K562 (cell line): ENCODE results near the gene NMNAT2. TPM values are rescaled to one million over a fixed set of nuclear protein-coding genes. Genes with fewer than 3 reads are reported as not detected.

ENCODE experiments used
- ATAC-seq: fragments of 200-7000 bp; cut with Tn5 transposase; 3 replicates; pipeline ENCODE4 v1.9.1; 2020; ENCODE audit warnings: moderate library complexity
- BruUV-seq: library from RNA; stranded (reverse); fragments of 400-500 nt; replicated peaks from 2 replicates; lab custom pipeline; 2021; lab: Mats Ljungman, UMichigan
- CTCF ChIA-PET: fragments of 300-600 bp; formaldehyde crosslinking; extraction: SDS; loops from one replicate; lab custom pipeline; 2021; ENCODE audit warnings: low intra/inter-chr PET ratio; lab: Yijun Ruan, JAX
- POLR2A ChIA-PET: fragments of 300-600, 350-650 bp; sonication (Branson Sonifier 250); formaldehyde crosslinking; extraction: SDS; loops from one replicate; lab custom pipeline; 2021; ENCODE audit warnings: antibody characterized with exemption, inconsistent platforms; lab: Yijun Ruan, JAX
- DNase-seq, 4 experiments: peaks; one replicate each; pipeline versions ENCODE4 v3.0.0 to v3.0.0-alpha.2; 2011 to 2018; ENCODE audit warnings: low spot score in 3 of 4, mixed read lengths in 3 of 4; ENCODE audit errors: extremely low read depth in 1 of 4
- FAIRE-seq: peaks from 2 replicates; lab custom pipeline; 2011; peaks lifted over from hg19 to GRCh38; lab: Jason Lieb, UNC
- H2AFZ ChIP-seq: 2 replicates; pipeline ENCODE4 v1.6.0; 2011; ENCODE audit warnings: low read depth, low read length, control low read depth, inconsistent platforms
- H3K27ac ChIP-seq: fragments of 200-600 bp; 3 replicates; pipeline ENCODE4 v1.8.0; 2011; ENCODE audit warnings: low read depth, mild to moderate bottlenecking, control low read depth, inconsistent platforms, low read length, moderate library complexity, mixed read lengths; ENCODE audit errors: extremely low read depth
- H3K27me3 ChIP-seq, 2 experiments: fragments of 300-600 bp in 1 of 2; 2 replicates in 1 of 2; 3 replicates in 1 of 2; pipeline versions ENCODE4 v1.6.0 to v1.8.0; 2011; ENCODE audit warnings: inconsistent platforms in 2 of 2, low read length in 2 of 2, mild to moderate bottlenecking in 1 of 2, mixed read lengths in 1 of 2, moderate library complexity in 1 of 2; ENCODE audit not compliant: control insufficient read depth in 2 of 2, insufficient read depth in 2 of 2
- H3K36me3 ChIP-seq: fragments of 300-600 bp; 3 replicates; pipeline ENCODE4 v1.8.0; 2011; ENCODE audit warnings: mild to moderate bottlenecking, low read length, inconsistent platforms; ENCODE audit not compliant: control insufficient read depth, insufficient read depth
- H3K4me1 ChIP-seq, 2 experiments: fragments of 200-600 bp in 1 of 2; replicated peaks in 1 of 2; 2 replicates in 1 of 2; 3 replicates in 1 of 2; pipeline versions ENCODE4 v1.5.1 to v1.8.0; 2011; ENCODE audit warnings: inconsistent platforms in 2 of 2, low read length in 2 of 2, mild to moderate bottlenecking in 1 of 2, mixed read lengths in 1 of 2, moderate library complexity in 1 of 2; ENCODE audit not compliant: control insufficient read depth in 2 of 2, insufficient read depth in 2 of 2
- H3K4me2 ChIP-seq: 2 replicates; pipeline ENCODE4 v1.6.1; 2011; ENCODE audit warnings: low read length, control low read depth, inconsistent platforms, mixed read lengths; ENCODE audit not compliant: insufficient read depth
- H3K4me3 ChIP-seq: fragments of 200-600 bp; sonication (generic), shearing (Covaris generic); 2 replicates; pipeline ENCODE4 v1.5.1; 2016; ENCODE audit warnings: control low read depth, inconsistent platforms
- H3K79me2 ChIP-seq: fragments of 200-600 bp; 3 replicates; pipeline ENCODE4 v1.8.0; 2011; ENCODE audit warnings: low read length, inconsistent platforms; ENCODE audit not compliant: control insufficient read depth, insufficient read depth
- H3K9ac ChIP-seq, 2 experiments: 2 replicates each; pipeline versions ENCODE4 v1.6.0 to v1.6.1; 2011; ENCODE audit warnings: low read depth in 2 of 2, low read length in 2 of 2, control low read depth in 1 of 2, inconsistent platforms in 1 of 2, mild to moderate bottlenecking in 1 of 2, mixed read lengths in 1 of 2; ENCODE audit not compliant: insufficient read depth in 1 of 2
- H3K9me1 ChIP-seq: one replicate; pipeline ENCODE4 v1.6.0; 2011; ENCODE audit warnings: inconsistent platforms, mild to moderate bottlenecking, low read length, moderate library complexity; ENCODE audit not compliant: control insufficient read depth, insufficient read depth
- H3K9me3 ChIP-seq: replicated peaks from 2 replicates; pipeline ENCODE4 v1.5.1; 2011; ENCODE audit warnings: low read depth, low read length, inconsistent platforms; ENCODE audit not compliant: control insufficient read depth, insufficient read depth
- H4K20me1 ChIP-seq: replicated peaks from 2 replicates; pipeline ENCODE4 v1.6.1; 2011; ENCODE audit warnings: low read length, inconsistent platforms, mixed read lengths; ENCODE audit not compliant: control insufficient read depth, insufficient read depth
- CGGBP1 ChIP-seq: fragments of 250-450 bp; sonication (Bioruptor Pico); IDR thresholded peaks from 2 replicates; pipeline ENCODE4 v1.9.0; 2021; ENCODE audit warnings: mild to moderate bottlenecking
- HDGF ChIP-seq: fragments of 450-650 bp; IDR thresholded peaks from 2 replicates; pipeline ENCODE4 v1.6.1; 2016
- MBD2 ChIP-seq: sonication (generic); IDR thresholded peaks from 2 replicates; pipeline ENCODE4 v1.6.1; 2016; ENCODE audit warnings: low read depth, borderline replicate concordance
- POLR2H ChIP-seq: IDR thresholded peaks from 2 replicates; pipeline ENCODE4 v1.6.1; 2016; ENCODE audit warnings: missing genetic modification characterization, low read depth, mild to moderate bottlenecking, control low read depth, missing compliant biosample characterization, moderate library complexity
- RBM22 ChIP-seq: fragments of 200-400 bp; formaldehyde crosslinking; IDR thresholded peaks from 2 replicates; pipeline ENCODE4 v1.6.1; 2018; ENCODE audit warnings: low read length, low read depth; ENCODE audit not compliant: poor library complexity, severe bottlenecking
- RBM25 ChIP-seq: fragments of 200-400 bp; formaldehyde crosslinking; IDR thresholded peaks from 2 replicates; pipeline ENCODE4 v1.6.1; 2018; ENCODE audit warnings: low read length, low read depth, moderate library complexity; ENCODE audit not compliant: severe bottlenecking
- TEAD2 ChIP-seq: fragments of 450-650 bp; IDR thresholded peaks from 2 replicates; pipeline ENCODE4 v1.6.1; 2016; ENCODE audit warnings: missing genetic modification characterization, control low read depth, missing compliant biosample characterization
- ZBTB7A ChIP-seq: IDR thresholded peaks from 2 replicates; pipeline ENCODE4 v1.6.1; 2011; ENCODE audit warnings: low read depth, mild to moderate bottlenecking, low read length, moderate library complexity, borderline replicate concordance; ENCODE audit not compliant: control insufficient read depth
- ZNF133 ChIP-seq: fragments of 250-450 bp; sonication (Bioruptor Pico); IDR thresholded peaks from 2 replicates; pipeline ENCODE4 v1.4.0; 2020; ENCODE audit warnings: mild to moderate bottlenecking
- ZNF140 ChIP-seq: fragments of 250-450 bp; sonication (Bioruptor Pico); IDR thresholded peaks from 2 replicates; pipeline ENCODE4 v1.8.0; 2021; ENCODE audit warnings: moderate library complexity, mild to moderate bottlenecking, inconsistent platforms
- WGBS: fragments of 100-300 bp; shearing (Covaris generic); methylation state at CpG from one replicate; pipeline ENCODE4 v1.1.6; 2016; ENCODE audit warnings: low coverage, mixed read lengths; ENCODE audit not compliant: insufficient coverage; ENCODE audit errors: missing lambda C conversion rate; 5-methylcytosine and 5-hydroxymethylcytosine counted together
- in situ Hi-C: fragments of 300-500 bp; cut with MboI; formaldehyde crosslinking; loops from 4 replicates; pipeline ENCODE4 v1.15.0; 2018; ENCODE audit warnings: inconsistent platforms, mixed read lengths
- intact Hi-C: fragments of 100-400 bp; cut with micrococcal nuclease; formaldehyde crosslinking; loops from 2 replicates; pipeline ENCODE4 v1.14.2; 2022
- polyA plus RNA-seq, 8 experiments: library from polyadenylated mRNA; depleted of rRNA in 4 of 8; stranded (reverse) in 5 of 8; unstranded in 3 of 8; fragments of >200 nt; fragmentation: Nextera tagmentation in 2 of 8; fragmentation: Illumina TruSeq in 1 of 8; extraction: Ambion mirVana in 2 of 8; extraction: Trizol in 1 of 8; gene quantifications; 2 replicates each; pipeline versions ENCODE4 v1.2.1 to v1.2.3, GENCODE V29; 2011 to 2014; ENCODE audit warnings: inconsistent platforms in 1 of 8, missing spikeins in 1 of 8
- total RNA-seq, 7 experiments: library from RNA; depleted of rRNA in 6 of 7; stranded (reverse); fragments of >200 nt in 6 of 7; fragmentation: Illumina TruSeq in 2 of 7; extraction: Trizol in 2 of 7; gene quantifications; 2 replicates each; pipeline versions ENCODE4 v1.2.1 to v1.2.3, GENCODE V29; 2011 to 2021; ENCODE audit warnings: low replicate concordance in 1 of 7
- TF ChIP-seq, protein P1 (sequence below): sonication (generic); formaldehyde crosslinking; IDR thresholded peaks from 2 replicates; pipeline ENCODE4 v1.8.1; 2022; ENCODE audit warnings: missing genetic modification reagents
- TF ChIP-seq, protein P2 (sequence below), 3 experiments: fragments of 200-800 bp in 1 of 3; sonication (Bioruptor generic) in 1 of 3; sonication (generic) in 1 of 3; formaldehyde crosslinking in 1 of 3; IDR thresholded peaks; 2 replicates each; pipeline versions ENCODE4 v1.6.1 to v1.8.0; 2016 to 2022; ENCODE audit warnings: mild to moderate bottlenecking in 2 of 3, missing compliant biosample characterization in 2 of 3, missing genetic modification characterization in 2 of 3, missing genetic modification reagents in 1 of 3
- TF ChIP-seq, protein P3 (sequence below): sonication (generic); formaldehyde crosslinking; IDR thresholded peaks from 2 replicates; pipeline ENCODE4 v1.8.0; 2022; ENCODE audit warnings: mild to moderate bottlenecking, missing genetic modification reagents

NMNAT2 gene
- total and polyA plus RNA-seq, 9 of the 15 experiments (the other 6 are each of a cell fraction or from before 2014, with no cell fraction given) = not detected

DNA sequence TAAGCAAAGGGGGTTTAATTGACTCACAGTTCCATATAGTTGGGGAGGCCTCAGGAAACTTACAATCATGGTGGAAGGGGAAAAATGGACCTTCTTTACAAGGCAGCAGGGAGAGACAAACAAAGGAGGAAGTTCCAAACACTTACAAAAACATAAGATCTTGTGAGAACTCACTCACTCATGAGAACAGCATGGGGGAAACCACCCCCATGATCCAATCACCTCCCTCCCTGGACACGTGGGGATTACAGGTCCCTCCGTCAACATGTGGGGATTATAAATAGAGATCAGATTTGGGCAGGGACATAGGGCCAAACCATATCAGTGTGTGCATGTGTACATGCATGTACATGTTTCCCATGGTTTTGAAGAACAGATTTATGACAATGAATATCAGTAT lies 48.6 kb upstream of the NMNAT2 start:
- no peak for ATAC-seq
- intact Hi-C loops (no loop called here), in situ Hi-C loops (no loop called here)
- POLR2A ChIA-PET = no interaction called here
- no peak for FAIRE-seq
- H3K27me3 ChIP-seq = no peaks in the 10 kb centered on the region
- H3K4me2 ChIP-seq = no peak overlapping the region
- H3K36me3 ChIP-seq = no peaks in the 10 kb centered on the region
- WGBS = 6% methylated on average over 2 of the region's 2 CpGs
- CTCF ChIA-PET = no interaction called here
- no peak for DNase-seq
- H3K27ac ChIP-seq = no peak overlapping the region
- H3K9ac ChIP-seq = no peak overlapping the region
- no TSS peak for BruUV-seq
- H3K4me1 ChIP-seq = peaks cover 0 to 10% of the 10 kb centered on the region in 2 experiments; a peak in 4 of 5 replicates
- no peaks in the 10 kb centered on the region for H4K20me1 ChIP-seq
- no peaks in the 10 kb centered on the region for H3K9me1 ChIP-seq
- H3K79me2 ChIP-seq = no peaks in the 10 kb centered on the region; the same call in 2 of the 3 replicates
- H3K9me3 ChIP-seq = no peaks in the 10 kb centered on the region
- H2AFZ ChIP-seq = no peak overlapping the region
- TF ChIP-seq POLR2H = no peak
- no peak overlapping the region for H3K4me3 ChIP-seq

- ATAC-seq (no peak), FAIRE-seq (no peak), DNase-seq (no peak)
- CTCF ChIA-PET = no interaction called here
- POLR2A ChIA-PET = no interaction called here
- in situ Hi-C loops = no loop called here
- 9% methylated on average over 2 of the region's 2 CpGs for WGBS
- H3K79me2 ChIP-seq = no peaks in the 10 kb centered on the region
- H3K9me1 ChIP-seq = no peaks in the 10 kb centered on the region
- no peak overlapping the region for H3K4me2 ChIP-seq
- no peaks in the 10 kb centered on the region for H3K27me3 ChIP-seq
- no peaks in the 10 kb centered on the region for H3K9me3 ChIP-seq
- H4K20me1 ChIP-seq = no peaks in the 10 kb centered on the region
- no peak overlapping the region for H3K9ac ChIP-seq
- no peaks in the 10 kb centered on the region; a peak in 1 of 5 replicates for H3K4me1 ChIP-seq
- no peak overlapping the region for H2AFZ ChIP-seq
- no TSS peak for BruUV-seq
- H3K36me3 ChIP-seq = no peaks in the 10 kb centered on the region
- no peak overlapping the region for H3K27ac ChIP-seq
- no peak overlapping the region for H3K4me3 ChIP-seq
- intact Hi-C loops = no loop called here
- TF ChIP-seq MBD2 = no peak
- TF ChIP-seq RBM22 = no peak
- TF ChIP-seq ZNF140 = no peak
- no peak for TF ChIP-seq CGGBP1 (CRISPR knock-in tag)
- no peak for TF ChIP-seq ZNF133 (CRISPR knock-in tag)
- TF ChIP-seq, protein P1, sequence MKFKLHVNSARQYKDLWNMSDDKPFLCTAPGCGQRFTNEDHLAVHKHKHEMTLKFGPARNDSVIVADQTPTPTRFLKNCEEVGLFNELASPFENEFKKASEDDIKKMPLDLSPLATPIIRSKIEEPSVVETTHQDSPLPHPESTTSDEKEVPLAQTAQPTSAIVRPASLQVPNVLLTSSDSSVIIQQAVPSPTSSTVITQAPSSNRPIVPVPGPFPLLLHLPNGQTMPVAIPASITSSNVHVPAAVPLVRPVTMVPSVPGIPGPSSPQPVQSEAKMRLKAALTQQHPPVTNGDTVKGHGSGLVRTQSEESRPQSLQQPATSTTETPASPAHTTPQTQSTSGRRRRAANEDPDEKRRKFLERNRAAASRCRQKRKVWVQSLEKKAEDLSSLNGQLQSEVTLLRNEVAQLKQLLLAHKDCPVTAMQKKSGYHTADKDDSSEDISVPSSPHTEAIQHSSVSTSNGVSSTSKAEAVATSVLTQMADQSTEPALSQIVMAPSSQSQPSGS (CRISPR knock-in tag) = no peak
- TF ChIP-seq TEAD2 (tag) = no peak
- no peak for TF ChIP-seq ZBTB7A
- TF ChIP-seq, protein P2, sequence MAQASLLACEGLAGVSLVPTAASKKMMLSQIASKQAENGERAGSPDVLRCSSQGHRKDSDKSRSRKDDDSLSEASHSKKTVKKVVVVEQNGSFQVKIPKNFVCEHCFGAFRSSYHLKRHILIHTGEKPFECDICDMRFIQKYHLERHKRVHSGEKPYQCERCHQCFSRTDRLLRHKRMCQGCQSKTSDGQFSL (CRISPR knock-in tag; IDR thresholded peaks at IDR 0.05) = no peak
- TF ChIP-seq, protein P2 (tag; IDR thresholded peaks at IDR 0.05) = no peak
- no peak for TF ChIP-seq HDGF
- TF ChIP-seq RBM25 = no peak
- TF ChIP-seq, protein P3, sequence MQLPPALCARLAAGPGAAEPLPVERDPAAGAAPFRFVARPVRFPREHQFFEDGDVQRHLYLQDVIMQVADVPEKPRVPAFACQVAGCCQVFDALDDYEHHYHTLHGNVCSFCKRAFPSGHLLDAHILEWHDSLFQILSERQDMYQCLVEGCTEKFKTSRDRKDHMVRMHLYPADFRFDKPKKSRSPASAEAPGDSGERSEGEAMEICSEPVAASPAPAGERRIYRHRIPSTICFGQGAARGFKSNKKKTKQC (CRISPR knock-in tag) = no peak
Measured at GRCh38 chr1:183463566-183463965, 45.4 kb upstream of the NMNAT2 start.
